Activated CD4-positive, alpha-beta T cell treated with anti-CD3 and anti-CD28 coated beads, Interleukin-2, Interleukin-4, amounts not matched to agents 100 ng/mL and 50 ng/mL, durations not matched to agents 16 hours and 8 hours (primary cell): Measurements from ENCODE around the gene ANKZF1.
"Not testable (repeated sequence)": the region's sequence is repeated elsewhere in the genome, so short reads cannot be mapped to it uniquely, and the experiment has no call there.

Source experiments
- DNase-seq: peaks from one replicate; pipeline ENCODE4 v3.0.0-alpha.2; 2020; ENCODE audit warnings: low spot score

The ANKZF1 gene

GRCh38 chr2:219254590-219255201 lies 25.1 kb downstream of the ANKZF1 start:
- no peak for DNase-seq

- DNase-seq, result not testable (repeated sequence)
These were observed 29.3 kb downstream of the ANKZF1 start for GRCh38 chr2:219258942-219259341.

GRCh38 chr2:219261024-219261855 lies 31.6 kb downstream of the ANKZF1 start:
- no peak for DNase-seq

GRCh38 chr2:219266232-219266631 lies 36.6 kb downstream of the ANKZF1 start:
- no peak for DNase-seq

- DNase-seq, result no peak
These were observed 37.3 kb downstream of the ANKZF1 start for GRCh38 chr2:219266886-219267285.

- DNase-seq, result no peak
These were observed 38.7 kb downstream of the ANKZF1 start for GRCh38 chr2:219268294-219268693.

DNA sequence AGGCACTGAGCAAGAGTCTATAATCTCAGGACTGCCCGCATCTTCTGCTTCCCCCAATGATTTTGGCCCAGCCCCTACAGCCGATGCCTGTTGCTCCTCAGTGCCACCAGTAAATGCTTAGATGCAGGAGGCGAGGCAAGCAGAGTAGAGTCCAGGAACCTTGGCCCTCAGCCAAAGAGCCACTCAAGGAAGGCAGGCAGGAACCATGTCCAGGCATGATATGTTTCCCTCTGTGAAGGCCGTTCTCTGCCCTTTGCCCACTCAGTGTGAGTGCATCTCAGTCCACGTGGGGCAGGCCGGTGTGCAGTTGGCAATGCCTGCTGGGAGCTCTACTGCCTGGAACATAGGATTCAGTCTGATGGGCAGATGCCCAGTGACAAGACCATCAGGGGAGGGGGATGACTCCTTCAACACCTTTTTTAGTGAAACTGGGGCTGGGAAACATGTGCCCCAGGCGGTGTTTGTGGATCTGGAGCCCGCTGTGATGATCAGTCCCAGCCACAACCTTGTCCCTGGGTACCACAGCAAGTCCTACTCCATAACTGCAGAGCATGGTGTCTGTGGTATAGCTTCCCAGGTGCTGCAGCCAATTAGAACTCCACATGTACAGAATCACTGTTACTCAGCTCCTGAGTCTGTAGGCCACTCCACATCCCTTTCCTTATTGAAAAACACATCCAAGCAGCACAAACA lies 39.9 kb downstream of the ANKZF1 start:
- no peak for DNase-seq

DNA sequence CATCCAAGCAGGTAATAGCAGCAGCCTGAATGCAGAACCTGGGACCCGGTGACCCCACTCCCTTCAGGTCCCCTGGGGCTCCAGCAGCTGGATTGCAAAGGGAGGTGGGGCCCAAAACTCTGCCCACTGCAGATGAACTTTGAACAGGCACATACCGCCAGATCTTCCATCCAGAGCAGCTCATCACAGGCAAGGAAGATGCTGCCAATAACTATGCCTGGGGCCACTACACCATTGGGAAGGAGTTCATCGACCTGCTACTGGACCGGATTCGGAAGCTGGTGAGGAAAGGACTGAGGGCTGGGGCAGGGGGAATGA lies 40.4 kb downstream of the ANKZF1 start:
- no peak for DNase-seq

DNA sequence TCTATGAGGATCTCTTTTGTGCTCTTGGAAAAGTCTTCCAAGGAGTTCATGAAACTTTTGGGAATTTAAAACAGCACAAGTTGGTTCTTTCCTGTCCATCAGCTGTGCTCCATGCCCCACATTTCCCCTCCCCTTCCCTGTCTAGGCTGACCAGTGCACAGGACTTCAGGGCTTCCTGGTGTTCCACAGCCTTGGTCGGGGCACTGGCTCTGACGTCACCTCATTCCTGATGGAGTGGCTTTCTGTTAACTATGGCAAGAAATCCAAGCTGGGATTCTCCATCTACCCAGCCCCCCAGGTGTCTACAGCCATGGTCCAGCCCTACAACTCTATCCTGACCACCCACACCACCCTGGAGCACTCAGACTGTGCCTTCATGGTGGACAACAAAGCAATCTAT lies 41.4 kb downstream of the ANKZF1 start:
- no peak for DNase-seq

DNA sequence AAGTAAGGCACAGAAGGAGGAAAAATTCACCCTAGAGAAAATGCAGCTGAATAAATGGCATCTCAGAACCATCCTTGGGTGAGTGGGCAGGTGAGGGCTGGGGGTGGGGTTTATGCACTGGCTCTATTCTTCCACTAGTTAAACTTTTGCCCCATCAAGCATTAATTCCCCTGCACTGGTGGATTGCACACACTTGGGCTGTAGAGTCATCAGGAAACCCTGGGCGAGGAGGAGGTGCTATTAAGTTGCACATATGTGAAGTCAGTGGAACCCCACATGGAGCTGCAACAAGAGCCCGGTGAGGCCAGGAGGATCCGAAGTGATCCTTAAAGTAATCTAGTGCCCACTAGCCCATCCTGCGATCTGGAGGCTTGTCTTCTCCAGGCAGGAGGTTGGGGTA lies 42.8 kb downstream of the ANKZF1 start:
- no peak for DNase-seq

- DNase-seq, result no peak
These were observed 43.4 kb downstream of the ANKZF1 start for GRCh38 chr2:219272995-219273394.

GRCh38 chr2:219273937-219274336 lies 44.3 kb downstream of the ANKZF1 start:
- DNase-seq, result no peak

GRCh38 chr2:219274361-219274921 lies 44.8 kb downstream of the ANKZF1 start:
- no peak for DNase-seq

DNA sequence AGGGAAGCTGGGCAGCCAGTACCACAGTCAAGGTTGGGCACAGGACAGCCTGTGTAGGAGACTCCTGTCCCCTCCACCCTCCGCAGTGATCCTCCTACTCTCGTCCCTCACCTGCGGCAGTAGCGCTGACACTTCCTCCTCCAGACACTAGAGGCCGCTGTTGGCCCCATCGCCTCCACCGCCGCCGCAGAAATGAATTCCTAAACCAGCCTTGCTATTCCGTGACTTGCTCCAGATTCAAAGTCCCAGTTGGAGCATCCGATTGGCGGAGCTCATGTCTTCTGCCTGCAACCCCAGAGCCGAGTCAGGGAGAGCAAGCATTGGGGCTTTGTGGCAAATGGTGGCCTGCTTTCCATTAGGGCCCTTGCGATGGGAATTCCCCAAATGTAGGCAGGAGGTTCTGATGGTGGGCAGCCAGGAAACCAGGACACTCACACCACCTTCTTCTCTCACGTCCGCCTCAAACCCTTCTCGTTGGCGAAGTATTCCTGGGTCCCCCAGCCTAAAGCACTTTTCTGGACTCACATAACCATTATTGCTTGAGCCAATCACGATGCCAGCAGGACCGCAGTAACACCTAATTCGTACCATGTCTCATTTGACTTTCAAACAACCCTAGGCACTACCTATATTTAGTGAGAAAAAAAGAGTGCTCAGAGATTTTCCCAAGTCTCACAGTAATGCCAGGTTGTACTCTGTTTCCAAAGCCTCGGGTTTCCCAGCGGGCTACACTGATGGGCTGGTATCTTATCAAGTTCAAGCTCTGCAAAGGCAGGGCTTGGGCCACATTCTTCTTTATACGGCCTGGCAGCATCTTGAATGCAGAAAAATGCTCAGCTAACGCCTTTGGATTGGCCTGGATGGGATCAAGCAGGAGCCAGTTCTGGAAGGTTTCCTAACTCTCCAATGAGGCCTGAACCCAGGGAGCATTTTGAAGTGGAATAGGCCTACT lies 48.4 kb downstream of the ANKZF1 start:
- peak; percentile 80 for DNase-seq

DNA sequence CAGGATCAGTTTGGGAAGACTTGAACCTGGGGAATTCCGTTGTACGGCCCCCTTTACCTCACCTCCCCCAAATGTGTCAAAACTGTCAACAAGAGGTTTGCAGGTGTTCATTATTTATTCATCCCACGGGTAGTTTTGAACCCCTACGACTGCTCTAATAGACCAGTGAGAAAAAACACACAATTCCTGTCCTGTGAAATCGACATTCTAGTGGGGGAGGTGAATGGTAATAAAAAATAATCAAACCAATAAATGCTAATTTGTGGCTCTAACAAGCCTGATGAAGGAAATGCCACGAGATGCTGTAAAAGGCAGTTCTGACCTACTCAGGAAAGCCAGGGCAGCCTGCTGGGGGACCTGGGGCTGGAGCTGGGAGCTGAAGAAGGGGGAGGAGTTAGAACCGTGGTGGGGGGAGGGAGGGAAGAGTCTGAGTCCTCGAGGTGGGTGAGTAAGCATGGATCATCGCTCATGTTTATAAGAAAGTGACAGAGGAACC lies 49.1 kb downstream of the ANKZF1 start:
- DNase-seq, result no peak

DNA sequence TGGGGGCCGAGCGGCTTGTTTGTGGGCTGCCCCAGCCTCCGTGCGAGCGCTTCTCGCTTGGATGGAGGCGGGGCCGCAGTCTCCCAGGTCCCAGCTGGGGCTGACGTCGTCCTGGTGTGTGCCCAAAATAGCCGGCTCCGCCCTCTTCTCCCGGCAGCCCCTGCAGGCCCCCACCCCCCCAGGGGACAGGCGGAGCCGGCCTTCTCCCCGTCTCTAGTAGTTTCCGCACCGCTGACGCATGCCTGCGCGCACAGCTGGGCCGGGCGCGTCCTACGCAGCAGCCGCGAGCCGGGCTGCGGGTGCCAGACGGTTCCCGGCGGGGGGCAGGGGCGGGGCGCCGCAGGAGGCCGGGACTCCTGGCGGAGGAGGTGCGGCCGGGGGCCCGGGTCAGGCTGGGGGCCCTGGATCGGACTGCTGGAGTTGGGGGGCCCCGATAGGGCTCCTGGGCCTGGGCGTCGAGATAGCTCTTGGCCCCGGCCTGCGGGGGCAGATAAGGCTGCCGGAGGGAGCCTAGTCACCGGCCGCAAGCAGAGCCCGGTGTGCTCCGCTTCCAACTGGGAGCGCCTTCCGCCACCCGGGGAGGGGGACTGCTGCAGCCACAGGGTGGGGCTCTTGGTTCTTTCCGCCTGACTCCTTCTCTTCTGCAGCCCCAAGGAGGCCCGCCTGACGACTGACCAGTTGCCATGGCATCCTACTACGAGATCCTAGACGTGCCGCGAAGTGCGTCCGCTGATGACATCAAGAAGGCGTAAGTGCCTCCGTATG lies 49.7 kb downstream of the ANKZF1 start, which contains the start of gene DNAJB2:
DNAJB2 (plus strand) TSS at position 216 of the 765 bp plus-strand sequence; CDS start at position 684, 468 bp downstream.
- peak; percentile 98 for DNase-seq

DNA sequence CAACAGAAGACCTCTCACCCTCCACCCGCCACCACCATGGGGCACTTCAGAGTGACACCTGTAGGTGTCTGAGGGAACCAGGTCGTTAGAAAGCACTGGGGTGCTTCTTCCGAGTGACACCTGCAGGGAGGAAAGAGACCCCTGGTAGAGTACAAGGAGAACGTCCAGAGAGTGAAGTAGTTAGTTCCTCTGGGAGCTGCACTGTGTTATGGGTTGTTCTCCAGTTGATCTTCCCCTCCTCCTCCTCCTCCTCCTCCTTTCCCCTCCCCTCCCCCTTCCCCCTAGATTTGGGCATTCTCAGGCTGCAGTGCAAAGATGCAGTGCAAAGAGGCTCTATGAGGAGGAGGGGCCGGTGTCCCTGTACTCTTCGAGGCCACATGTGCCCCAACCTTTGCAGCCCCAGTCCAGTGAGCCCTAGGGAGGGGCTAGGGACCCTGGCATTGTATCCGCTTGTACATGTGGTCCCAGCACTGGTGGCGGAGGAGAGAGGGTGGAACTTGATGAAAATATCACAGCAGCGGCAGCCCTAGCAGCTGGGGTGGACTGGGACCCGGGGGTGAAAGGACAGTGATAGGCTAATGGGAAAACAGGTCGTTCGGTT lies 50.4 kb downstream of the ANKZF1 start:
- DNase-seq, result no peak

GRCh38 chr2:219280651-219281050 lies 51.0 kb downstream of the ANKZF1 start:
- DNase-seq, result no peak

GRCh38 chr2:219281588-219281987 lies 52.0 kb downstream of the ANKZF1 start:
- DNase-seq, result no peak

GRCh38 chr2:219282375-219282774 lies 52.8 kb downstream of the ANKZF1 start:
- no peak for DNase-seq
